GM23338 (cell line): ENCODE results near the gene NFIA. TPM values are rescaled to one million over a fixed set of nuclear protein-coding genes. Genes with fewer than 3 reads are reported as not detected.

ENCODE experiments used
- ATAC-seq: fragments of 200-7000 bp; cut with Tn5 transposase; 3 replicates; pipeline ENCODE4 v1.9.1; 2020
- DNase-seq: peaks from one replicate; pipeline ENCODE4 v3.0.0-alpha.2; 2015; ENCODE audit warnings: low spot score
- H2AFZ ChIP-seq: fragments of 200-600 bp; sonication (generic); 2 replicates; pipeline ENCODE4 v1.8.0; 2016; ENCODE audit warnings: antibody characterized with exemption, mild to moderate bottlenecking, moderate library complexity
- H3F3A ChIP-seq: fragments of 200-600 bp; sonication (generic); replicated peaks from 2 replicates; pipeline ENCODE4 v1.8.0; 2017; ENCODE audit warnings: antibody characterized with exemption, mixed run types, low read depth
- H3K27ac ChIP-seq: fragments of 200-600 bp; sonication (generic); 2 replicates; pipeline ENCODE4 v1.6.1; 2016; ENCODE audit warnings: low read depth
- H3K27me3 ChIP-seq: fragments of 200-600 bp; sonication (generic); 2 replicates; pipeline ENCODE4 v1.8.0; 2016; ENCODE audit warnings: mild to moderate bottlenecking, mixed run types, moderate library complexity; ENCODE audit not compliant: insufficient read depth
- H3K36me3 ChIP-seq: fragments of 200-600 bp; sonication (generic); 2 replicates; pipeline ENCODE4 v1.8.0; 2016; ENCODE audit warnings: mild to moderate bottlenecking; ENCODE audit not compliant: insufficient read depth
- H3K4me1 ChIP-seq: fragments of 200-600 bp; sonication (generic); 2 replicates; pipeline ENCODE4 v1.8.0; 2016; ENCODE audit warnings: mild to moderate bottlenecking, moderate library complexity; ENCODE audit not compliant: insufficient read depth
- H3K4me2 ChIP-seq: fragments of 200-600 bp; sonication (generic); 2 replicates; pipeline ENCODE4 v1.7.1; 2017; ENCODE audit warnings: mixed run types
- H3K4me3 ChIP-seq: fragments of 200-600 bp; sonication (generic); 2 replicates; pipeline ENCODE4 v1.6.1; 2016; ENCODE audit warnings: mixed run types
- H3K79me2 ChIP-seq: fragments of 200-600 bp; sonication (generic); replicated peaks from 2 replicates; pipeline ENCODE4 v1.8.0; 2017; ENCODE audit warnings: mild to moderate bottlenecking; ENCODE audit not compliant: insufficient read depth
- H3K9me2 ChIP-seq: fragments of 200-600 bp; sonication (generic); 2 replicates; pipeline ENCODE4 v1.8.0; 2017; ENCODE audit not compliant: insufficient read depth
- H4K20me1 ChIP-seq: fragments of 200-600 bp; sonication (generic); replicated peaks from 2 replicates; pipeline ENCODE4 v1.8.0; 2017; ENCODE audit warnings: mild to moderate bottlenecking; ENCODE audit not compliant: insufficient read depth
- H3K27ac Mint-ChIP-seq: 2 replicates; pipeline ENCODE4 v1.8.0; 2020; ENCODE audit warnings: inconsistent platforms, mild to moderate bottlenecking, moderate library complexity, mixed read lengths
- H3K27me3 Mint-ChIP-seq: 3 replicates; pipeline ENCODE4 v1.8.0; 2022; ENCODE audit warnings: low read depth, mild to moderate bottlenecking, moderate library complexity, mixed read lengths, inconsistent platforms; ENCODE audit not compliant: insufficient read depth, poor library complexity
- H3K36me3 Mint-ChIP-seq: 3 replicates; pipeline ENCODE4 v1.8.0; 2021; ENCODE audit warnings: low read depth, mild to moderate bottlenecking, inconsistent platforms, moderate library complexity, mixed read lengths
- H3K4me1 Mint-ChIP-seq: 3 replicates; pipeline ENCODE4 v1.8.0; 2020; ENCODE audit warnings: mild to moderate bottlenecking, inconsistent platforms, mixed read lengths
- H3K4me3 Mint-ChIP-seq: 3 replicates; pipeline ENCODE4 v1.8.0; 2021; ENCODE audit warnings: moderate library complexity, mild to moderate bottlenecking, inconsistent platforms, mixed read lengths
- H3K9me3 Mint-ChIP-seq: 3 replicates; pipeline ENCODE4 v1.8.0; 2020; ENCODE audit warnings: moderate library complexity, mild to moderate bottlenecking, inconsistent platforms, mixed read lengths
- CREB1 ChIP-seq: fragments of 250-450 bp; sonication (Bioruptor Pico); IDR thresholded peaks from 2 replicates; pipeline ENCODE4 v1.5.0; 2020; ENCODE audit warnings: low read depth, mild to moderate bottlenecking, moderate library complexity
- CTCF ChIP-seq, 2 experiments: fragments of 200-600 bp in 1 of 2; sonication (generic) in 1 of 2; conservative IDR thresholded peaks; 2 replicates each; pipeline versions ENCODE4 v1.5.1 to v1.6.1; 2016 to 2017; ENCODE audit warnings: antibody characterized with exemption in 2 of 2, low read depth in 2 of 2, mild to moderate bottlenecking in 2 of 2, moderate library complexity in 1 of 2
- ETS1 ChIP-seq: IDR thresholded peaks from 2 replicates; pipeline ENCODE4 v1.6.1; 2016; ENCODE audit warnings: antibody characterized with exemption
- JUNB ChIP-seq: IDR thresholded peaks from one replicate; pipeline ENCODE4 v1.6.1; 2016; ENCODE audit warnings: antibody characterized with exemption; ENCODE audit not compliant: unreplicated experiment
- POLR2AphosphoS5 ChIP-seq: IDR thresholded peaks from 2 replicates; pipeline ENCODE4 v1.6.1; 2016; ENCODE audit warnings: antibody characterized with exemption, low read depth
- REST ChIP-seq: IDR thresholded peaks from one replicate; pipeline ENCODE4 v1.6.1; 2018; ENCODE audit warnings: antibody characterized with exemption; ENCODE audit not compliant: unreplicated experiment
- STAT1 ChIP-seq: IDR thresholded peaks from one replicate; pipeline ENCODE4 v1.6.1; 2016; ENCODE audit warnings: antibody characterized with exemption; ENCODE audit not compliant: unreplicated experiment
- ZNF331 ChIP-seq: fragments of 250-450 bp; sonication (Bioruptor Pico); IDR thresholded peaks from 2 replicates; pipeline ENCODE4 v1.5.0; 2020; ENCODE audit warnings: low read depth, mild to moderate bottlenecking, moderate library complexity
- ZNF462 ChIP-seq: fragments of 250-450 bp; sonication (Bioruptor Pico); IDR thresholded peaks from 2 replicates; pipeline ENCODE4 v1.5.0; 2020; ENCODE audit warnings: mild to moderate bottlenecking, moderate library complexity
- polyA plus RNA-seq: library from polyadenylated mRNA; unstranded; fragments of >200 nt; fragmentation: Nextera tagmentation; extraction: Ambion mirVana; gene quantifications from 2 replicates; pipeline ENCODE4 v1.2.1, GENCODE V29; 2016
- total RNA-seq: library from RNA; depleted of rRNA; stranded (reverse); fragments of >200 nt; shearing (Covaris generic); gene quantifications from 2 replicates; pipeline ENCODE4 v1.2.3, GENCODE V29; 2014

Gene NFIA
- total and polyA plus RNA-seq, 2 experiments from 2014 or later, result 0.97 to 2.3 TPM

- TF ChIP-seq CTCF (conservative IDR thresholded peaks at IDR 0.05; ENCODE audit: low read depth in 2 of 2) (no peak), ZNF462 (CRISPR knock-in tag) (no peak), STAT1 (no peak)
Observed at GRCh38 chr1:61088163-61088974, 6.0 kb downstream of the NFIA start (continued).

- peaks cover 8% of the 10 kb centered on the region for H3K27me3 Mint-ChIP-seq
- TF ChIP-seq JUNB (no peak), REST (no peak), ZNF331 (CRISPR knock-in tag) (no peak), ETS1 (no peak), POLR2AphosphoS5 (no peak), CREB1 (CRISPR knock-in tag) (no peak)
Observed at GRCh38 chr1:61089338-61089737, 7.0 kb downstream of the NFIA start.

More at GRCh38 chr1:61089338-61089737, 7.0 kb downstream of the NFIA start:
- Histone ChIP-seq H2AFZ (no peak overlapping the region), H3F3A (no peaks in the 10 kb centered on the region), H3K27ac (no peak overlapping the region), H3K4me2 (no peak overlapping the region), H3K4me3 (no peak overlapping the region), H3K27me3 (peaks cover 32% of the 10 kb centered on the region), H3K36me3 (no peaks in the 10 kb centered on the region), H3K79me2 (no peaks in the 10 kb centered on the region; the same call in 1 of the 2 replicates), H3K9me2 (no peaks in the 10 kb centered on the region), H4K20me1 (peaks cover 6% of the 10 kb centered on the region; the same call in 1 of the 2 replicates), H3K4me1 (peaks cover 18% of the 10 kb centered on the region)
- ATAC-seq (no peak), DNase-seq (no peak)
- H3K36me3 Mint-ChIP-seq, result no peaks in the 10 kb centered on the region
- no peak overlapping the region for H3K27ac Mint-ChIP-seq
- no peaks in the 10 kb centered on the region for H3K9me3 Mint-ChIP-seq
- H3K4me3 Mint-ChIP-seq, result no peak overlapping the region
- peaks cover 15% of the 10 kb centered on the region for H3K4me1 Mint-ChIP-seq
